AG08396 (cell line): ENCODE data around the gene TFPI2.

Source experiments
- DNase-seq: peaks from one replicate; pipeline ENCODE4 v3.0.0; 2012; ENCODE audit warnings: low spot score, mixed read lengths

The TFPI2 gene

DNA sequence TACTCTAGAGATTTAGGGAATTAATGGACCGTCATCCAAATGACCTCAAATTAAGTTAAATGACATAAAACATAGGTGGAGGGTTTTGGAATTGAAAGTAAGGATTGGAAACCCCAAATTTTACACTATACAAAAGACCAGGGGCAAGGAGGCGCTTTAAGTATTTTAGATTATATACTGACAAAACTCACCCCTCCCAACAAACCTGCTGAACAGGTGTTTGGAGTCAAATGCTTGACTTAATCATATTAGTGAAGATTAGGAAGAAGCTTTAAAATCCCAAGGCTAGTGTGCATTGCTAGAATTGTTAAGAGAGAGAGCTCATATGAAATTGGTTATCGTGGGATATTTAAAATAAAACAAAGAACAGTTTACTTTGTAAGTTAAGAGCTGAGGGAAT is 15.7 kb upstream of the TFPI2 start, which contains the start of gene GNGT1:
TSS of gene GNGT1 (plus strand) at position 301 of the 400 bp plus-strand sequence. CDS start 180 bp downstream, outside the sequence.
- DNase-seq = no peak

DNA sequence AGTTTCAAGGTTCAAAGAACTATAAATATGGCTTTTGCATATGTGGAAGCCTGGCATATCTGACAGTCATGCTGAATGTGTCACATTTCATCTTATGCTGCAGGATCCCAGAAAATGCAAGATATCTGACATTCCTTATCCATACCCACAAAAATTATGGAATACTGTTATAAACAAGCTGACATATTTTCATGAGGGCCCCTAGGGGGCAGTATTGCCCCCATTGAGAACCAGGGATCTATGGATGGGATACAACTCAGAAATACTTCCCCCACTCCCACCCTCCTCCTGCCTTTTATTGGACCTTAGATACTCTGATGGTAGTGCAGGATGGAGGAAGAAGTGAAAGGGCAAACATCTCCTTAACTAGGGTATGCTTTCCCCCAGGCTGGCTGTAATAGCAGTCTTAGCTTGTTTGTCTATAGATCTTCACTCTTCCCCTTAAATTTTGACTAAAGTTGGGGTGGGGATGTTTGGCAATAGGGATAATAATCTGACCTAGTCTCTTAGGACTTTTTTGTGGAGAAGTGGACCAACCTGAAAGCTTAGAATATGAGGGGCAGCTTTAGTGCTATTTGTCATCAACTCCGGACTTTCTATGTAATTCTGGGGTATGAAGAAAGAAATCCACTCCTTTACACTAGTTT is 12.3 kb upstream of the TFPI2 start:
- peak; percentile 38 for DNase-seq

DNA sequence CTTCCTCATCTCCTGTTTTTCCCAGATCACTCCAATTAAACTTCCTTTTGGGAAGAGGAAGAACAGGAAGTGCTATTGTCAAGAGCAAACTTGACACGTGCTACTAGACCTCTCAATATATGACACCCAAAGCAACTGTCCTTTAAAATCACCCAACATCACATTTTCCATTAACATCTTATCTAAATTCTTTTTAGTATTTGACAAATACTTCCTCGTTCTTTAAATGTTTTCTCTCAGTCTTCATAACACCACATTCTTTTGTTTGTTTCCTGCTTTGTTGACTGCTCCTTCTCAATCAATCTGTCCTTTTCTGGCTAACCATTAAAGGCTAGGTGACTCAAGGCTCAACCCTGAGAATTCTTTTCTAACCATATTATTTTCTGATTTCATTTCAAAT is 7.1 kb upstream of the TFPI2 start:
- no peak for DNase-seq

DNA sequence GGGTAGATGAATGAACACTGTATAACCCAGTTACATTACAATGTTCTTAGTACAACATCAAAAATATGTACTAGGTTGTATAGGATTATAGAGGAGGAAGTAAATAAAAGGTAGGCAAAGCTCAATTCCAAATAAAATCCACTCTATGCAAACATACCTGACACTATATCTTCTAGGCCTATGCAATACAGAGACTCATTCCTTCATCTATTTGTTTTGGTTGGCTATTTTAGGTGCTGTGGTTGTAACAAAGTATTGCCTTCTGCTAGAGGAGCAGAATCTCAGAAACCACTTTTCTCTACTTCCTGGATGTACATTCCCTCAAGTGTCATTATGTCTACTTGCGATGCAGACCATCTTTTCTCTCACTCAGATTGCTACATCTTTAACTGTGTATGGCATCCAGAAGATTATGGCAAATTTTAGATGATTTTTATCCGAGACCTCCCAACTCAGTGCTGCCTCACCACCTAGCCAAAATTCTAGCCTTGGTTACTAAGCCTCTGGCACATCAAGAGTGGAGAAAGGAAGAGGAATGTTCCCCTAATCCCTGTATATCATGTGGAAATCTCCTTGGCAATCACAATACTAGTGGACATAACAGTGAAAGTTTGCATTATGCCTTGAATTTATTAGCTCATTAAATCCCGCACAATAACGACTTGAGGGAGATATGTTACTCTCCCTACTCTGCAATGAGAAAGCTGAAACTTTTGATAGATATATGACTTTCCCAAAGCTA is 5.5 kb upstream of the TFPI2 start:
- DNase-seq = no peak

DNA sequence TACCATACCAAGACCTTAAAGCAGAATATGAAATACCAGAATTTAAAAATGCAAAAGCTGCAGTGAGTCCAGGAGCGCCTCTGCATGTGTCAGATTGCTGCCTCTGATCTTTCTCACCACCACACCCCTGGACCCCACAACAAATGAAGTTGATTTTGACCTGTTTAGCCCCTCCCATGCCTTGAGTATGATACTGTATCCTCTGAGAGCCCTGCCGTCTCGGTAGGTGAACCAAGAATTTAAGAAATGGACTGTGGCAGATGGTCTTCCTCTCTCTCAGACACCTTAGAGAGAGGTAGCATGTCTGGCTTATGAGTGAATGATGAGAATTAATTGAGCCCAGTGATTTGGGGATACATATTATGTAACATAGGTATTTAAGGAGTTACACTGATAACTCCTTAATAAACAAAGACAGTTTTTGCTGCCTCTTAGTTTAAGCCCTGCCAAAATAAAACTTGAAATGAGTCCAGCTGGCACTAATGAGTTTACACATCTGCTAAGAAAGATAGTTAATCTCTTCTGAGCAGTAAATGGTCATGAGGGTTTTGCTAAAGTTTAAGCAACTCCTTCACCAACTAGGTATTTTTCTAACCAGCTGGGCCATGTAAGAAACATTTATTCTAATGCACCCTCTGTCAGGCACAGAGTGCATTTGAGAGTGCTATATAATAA is 4.5 kb upstream of the TFPI2 start:
- no peak for DNase-seq

DNA sequence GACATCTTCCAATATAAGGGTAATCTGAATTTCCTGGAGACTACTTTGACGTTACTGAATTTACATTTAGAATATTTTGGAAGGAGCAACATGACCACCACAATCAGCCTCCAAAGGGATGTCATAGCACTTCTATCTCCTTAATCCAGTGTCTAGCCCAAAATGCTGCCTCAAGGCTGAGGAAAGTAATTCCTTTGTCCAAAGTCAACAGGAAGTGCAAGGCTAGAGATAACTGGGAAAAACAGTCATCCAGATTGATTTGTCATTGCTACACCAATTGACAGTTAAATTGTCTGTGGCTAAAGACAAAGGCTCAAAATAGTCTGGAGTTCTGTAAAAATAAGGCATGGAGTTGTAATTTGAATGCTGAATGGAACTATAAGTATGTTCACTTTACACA is 3.9 kb upstream of the TFPI2 start:
- DNase-seq = no peak

DNA sequence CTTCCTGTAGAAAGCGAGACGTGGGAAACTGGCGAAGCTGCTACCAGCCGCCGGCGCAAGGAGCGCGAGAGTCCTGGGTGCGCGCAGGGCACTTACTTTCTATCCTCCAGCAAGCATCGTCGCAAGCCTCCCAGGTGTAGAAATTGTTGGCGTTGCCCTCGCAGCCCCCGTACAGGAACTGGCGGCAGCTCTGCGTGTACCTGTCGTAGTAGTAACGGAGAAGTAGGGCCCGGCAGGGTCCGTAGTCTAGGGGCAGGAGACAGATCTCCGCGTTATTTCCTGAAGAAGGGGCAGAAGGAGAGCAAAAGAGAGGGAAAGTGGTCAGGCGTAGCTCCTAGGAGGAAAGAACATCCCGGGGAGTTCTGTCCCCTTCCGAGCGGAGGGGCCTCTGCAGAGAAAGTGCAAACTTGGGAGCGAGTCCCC is 501 bp downstream of the TFPI2 start:
- peak; percentile 30 for DNase-seq

DNA sequence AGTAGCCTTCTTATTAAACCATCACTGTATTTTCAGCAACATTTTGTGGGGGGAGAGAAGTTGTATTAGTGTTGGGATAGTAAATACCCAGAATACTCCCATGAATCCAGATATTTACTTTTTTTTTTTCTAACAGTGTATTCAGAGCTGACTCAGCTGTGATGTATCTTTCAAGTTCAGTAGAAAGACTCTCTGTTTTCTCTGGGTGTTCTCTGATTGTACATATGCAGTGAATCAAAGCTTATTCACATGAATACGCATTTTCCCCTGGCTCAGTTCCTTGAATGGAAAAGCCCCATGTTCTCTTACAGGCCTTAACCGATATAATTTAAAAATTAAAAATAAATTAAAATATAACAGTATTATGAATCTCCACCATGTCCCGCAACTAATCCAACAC is 1.3 kb downstream of the TFPI2 start:
- peak; percentile 45 for DNase-seq

DNA sequence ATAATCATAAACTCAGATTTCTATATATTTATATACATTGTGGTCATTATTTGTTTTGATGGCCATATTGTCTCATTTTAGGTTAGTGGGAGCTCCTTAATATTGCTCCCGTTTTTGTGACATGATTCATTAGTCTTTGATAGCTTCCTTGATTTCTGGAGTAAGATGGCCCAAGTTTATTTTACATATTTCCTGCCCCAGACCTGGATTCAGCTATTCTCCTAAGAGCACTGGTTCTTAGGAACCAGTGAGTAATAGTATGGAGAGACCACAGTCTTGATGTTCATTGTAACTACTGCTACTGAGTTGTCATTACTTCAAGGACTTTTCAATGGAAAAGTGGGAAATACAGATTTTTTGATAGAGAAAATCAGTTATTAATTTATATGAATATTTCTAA is 6.0 kb downstream of the TFPI2 start:
- DNase-seq = no peak

DNA sequence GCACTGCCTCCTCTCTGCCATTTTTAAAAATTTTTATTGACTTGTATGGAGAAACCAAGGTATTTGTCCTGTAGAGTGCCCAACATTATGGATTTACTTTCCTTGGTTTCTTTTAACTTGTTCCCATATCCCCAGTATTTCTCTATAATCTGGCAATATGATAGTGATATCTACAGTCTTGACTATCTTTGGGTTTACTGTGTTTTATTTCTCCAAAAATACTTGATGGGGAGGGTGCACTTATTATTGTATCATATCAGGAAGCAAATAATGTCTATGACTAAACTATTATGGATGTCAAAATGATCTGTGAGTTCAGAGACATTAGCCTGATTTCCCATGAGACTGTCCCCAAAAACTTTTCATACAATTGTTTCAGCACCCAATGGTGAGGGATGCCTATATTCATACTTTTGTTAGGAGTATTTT is 6.6 kb downstream of the TFPI2 start:
- no peak for DNase-seq

DNA sequence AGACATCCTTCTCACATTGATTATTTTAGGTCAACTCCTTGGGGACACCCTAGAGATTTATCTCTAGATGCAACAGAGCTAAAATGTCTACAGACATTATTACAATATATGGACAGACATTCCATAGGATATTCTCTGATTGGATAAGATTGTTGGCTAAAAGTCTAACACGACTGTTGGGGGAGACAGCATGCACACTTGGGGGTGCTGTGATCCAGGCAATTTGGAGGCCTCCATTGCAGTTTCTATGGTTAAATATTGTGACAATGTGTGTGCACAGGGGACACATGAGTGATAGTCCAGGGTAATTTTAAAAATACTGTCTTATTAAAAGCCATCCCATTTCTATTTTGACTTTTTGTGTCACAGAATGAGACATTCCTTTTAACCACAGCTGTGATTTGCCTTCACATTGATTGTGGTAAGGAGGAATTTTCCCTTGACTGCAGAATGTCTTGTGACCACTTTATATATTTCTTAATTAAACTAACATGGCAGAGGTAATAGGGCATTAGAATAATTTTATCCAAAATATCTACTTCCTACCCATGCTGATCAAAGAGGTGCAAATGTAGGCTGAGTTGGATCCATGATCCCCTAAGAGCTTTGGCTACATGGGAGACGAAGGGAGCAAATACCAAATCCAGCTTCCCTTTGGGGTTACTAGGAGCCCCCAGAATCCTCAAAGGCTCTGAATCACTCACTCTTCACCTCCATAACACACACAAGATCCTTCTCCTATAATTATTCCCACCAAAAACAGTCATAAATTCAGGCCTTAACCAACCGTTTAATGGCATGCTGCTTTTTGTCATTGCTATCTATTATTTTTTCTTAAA is 7.3 kb downstream of the TFPI2 start:
- no peak for DNase-seq

DNA sequence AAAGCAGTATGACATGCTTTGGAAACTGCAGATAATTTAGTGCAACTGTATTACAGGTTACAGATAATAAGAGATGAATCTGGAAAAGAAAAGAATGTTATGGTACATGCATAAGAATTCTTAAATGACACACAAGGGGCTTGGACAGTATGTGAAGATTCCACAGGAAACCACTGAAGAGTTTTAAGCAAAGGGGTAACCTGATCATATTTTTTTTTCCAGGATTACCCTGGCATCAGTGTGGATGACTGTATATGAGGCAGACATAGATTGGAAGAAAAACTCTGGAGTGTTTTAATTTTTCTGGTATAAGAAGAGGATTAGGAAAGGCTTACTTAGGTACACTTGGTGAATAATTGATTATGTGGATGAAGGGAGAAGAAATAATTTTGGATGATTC is 8.1 kb downstream of the TFPI2 start:
- no peak for DNase-seq

DNA sequence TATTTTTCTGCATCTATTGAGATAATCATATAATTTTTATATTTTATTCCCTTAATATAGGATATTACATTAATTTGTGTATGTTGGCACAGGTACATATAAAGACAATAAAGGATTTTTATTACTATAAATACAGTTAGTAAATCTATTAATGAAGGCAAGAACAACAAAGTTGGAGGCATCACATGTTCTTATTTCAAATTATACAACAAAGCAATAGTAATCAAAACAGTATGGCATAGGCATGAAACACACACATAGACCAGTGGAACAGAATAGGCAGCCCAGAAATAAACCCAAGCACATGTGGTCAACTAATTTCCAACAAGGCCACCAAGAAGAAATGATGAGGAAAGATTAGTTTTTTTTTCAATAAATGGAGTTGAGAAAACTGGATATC is 11.2 kb downstream of the TFPI2 start:
- DNase-seq = no peak

DNA sequence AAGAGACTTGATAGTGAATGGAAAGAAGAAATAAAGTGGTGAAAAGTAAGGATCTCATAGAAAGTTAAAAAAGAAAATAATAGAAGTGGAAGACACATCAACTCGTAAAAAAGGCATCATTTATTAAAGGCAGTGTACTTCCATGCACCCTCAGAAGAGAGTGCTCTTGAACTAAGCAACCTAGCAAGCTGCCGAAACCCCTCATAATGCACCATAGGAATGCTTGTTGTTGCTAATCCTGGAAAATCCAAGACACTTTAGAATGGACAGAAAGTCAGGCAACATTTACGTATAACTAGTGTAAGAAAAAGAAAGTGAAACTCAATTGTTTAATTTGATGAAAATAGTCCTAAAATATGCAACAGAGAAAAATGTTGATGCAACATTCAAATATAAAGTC is 12.8 kb downstream of the TFPI2 start:
- no peak for DNase-seq

DNA sequence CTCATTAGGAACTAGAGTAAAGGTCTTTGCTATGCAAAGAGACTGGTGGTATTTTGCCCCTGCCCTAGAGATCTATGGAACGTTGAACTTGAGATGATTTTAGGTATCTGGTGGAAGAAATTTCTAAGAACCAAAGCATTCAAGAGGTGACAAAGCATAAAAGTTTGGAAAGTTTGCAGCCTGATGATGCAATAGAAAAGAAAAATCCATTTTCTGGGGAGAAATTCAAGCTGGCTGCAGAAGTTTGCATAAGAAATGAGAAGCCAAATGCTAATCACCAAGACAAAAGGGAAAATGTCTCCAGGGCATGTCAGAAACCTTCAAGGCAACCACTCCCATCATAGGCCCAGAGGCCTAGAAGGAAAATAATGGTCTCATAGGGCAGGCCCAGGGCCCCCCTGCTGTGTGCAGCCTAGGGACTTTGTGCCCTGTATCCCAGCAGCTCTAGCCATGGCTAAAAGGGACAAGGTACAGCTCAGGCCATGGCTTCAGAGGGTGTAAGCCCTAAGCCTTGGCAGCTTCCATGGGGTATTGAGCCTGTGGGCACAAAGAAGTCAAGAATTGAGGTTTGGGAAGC is 16.5 kb downstream of the TFPI2 start:
- no peak for DNase-seq

DNA sequence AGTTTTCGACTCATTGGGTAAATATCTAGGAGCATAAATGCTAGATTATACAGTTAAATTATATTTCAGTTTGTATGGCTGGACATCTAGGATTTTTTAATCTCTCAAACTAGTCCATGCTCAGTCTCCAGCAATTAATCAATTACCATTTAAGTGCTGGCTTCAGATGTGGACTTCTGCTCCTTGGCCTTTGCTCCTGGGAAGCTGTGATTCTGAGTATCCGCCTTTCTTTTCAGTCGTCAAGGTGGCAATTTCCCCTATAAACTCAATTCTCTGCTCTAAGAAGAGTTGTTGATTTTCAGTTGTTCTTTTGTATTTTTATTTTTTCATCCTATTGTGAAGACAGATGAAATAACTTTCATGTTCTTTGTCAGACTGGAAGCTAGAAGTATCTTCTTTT is 23.7 kb downstream of the TFPI2 start:
- DNase-seq = no peak

DNA sequence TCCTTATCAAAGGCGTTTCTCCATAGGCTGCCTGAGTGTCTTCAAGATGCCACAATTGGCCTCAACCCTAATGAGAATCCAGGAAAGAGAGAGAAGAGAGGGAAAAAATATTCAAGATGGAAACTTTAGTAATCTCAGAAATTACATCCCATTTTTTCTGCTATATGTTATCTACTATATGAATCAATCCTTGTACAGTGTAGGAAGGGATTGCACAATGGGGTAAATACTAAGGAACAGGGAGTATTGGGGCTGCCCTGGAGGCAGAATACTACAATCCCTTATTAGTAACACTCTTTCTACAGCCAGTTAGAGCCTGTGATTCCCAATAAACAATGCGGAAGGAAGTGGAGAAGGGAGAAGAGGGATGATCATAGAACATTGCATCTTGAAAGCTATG is 27.9 kb downstream of the TFPI2 start:
- no peak for DNase-seq

DNA sequence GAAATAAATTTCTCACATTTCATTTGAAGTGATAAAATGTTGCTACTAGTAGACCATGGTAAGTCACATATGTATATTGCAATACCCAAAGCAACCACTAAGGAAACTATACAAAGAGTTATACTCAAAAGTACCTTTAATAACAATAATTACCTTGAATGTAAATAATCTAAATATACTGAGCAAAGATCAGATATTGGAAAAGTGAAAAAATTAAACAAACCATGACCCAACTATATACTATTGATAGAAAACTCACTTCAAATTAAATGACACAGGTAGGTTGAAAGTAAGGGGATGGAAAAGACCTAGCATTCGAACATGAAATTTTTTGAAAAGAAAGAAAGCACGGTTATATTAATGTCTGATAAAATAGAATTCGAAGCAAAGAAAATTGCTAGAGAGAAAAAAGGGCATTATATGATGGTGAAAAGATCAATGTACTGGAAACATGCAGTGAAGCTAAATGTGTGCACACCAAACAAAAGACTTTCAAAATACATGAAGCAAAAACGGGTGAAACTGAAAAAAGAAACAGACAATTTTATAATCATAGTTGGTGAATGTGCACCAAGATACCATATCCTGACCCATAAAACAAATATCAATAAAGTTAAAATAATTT is 29.1 kb downstream of the TFPI2 start:
- no peak for DNase-seq

DNA sequence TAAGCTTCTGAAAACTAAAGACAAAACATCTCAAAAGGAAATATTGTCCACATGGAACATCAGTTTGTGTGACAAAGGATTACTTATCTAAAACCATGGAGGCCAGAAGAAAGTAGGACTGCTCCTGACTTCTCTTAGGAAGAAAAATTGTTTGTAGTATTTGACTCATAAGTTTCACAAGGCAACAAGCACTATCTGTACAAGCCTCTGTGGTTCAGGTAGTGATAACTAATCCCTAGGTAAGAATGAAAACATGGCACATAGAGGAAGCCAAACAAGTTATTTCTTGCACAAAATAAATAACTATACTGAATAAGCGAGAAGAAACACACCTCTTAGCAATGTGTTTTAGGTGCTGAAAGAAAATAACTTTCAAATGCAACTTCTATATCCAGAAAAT is 30.3 kb downstream of the TFPI2 start:
- no peak for DNase-seq

DNA sequence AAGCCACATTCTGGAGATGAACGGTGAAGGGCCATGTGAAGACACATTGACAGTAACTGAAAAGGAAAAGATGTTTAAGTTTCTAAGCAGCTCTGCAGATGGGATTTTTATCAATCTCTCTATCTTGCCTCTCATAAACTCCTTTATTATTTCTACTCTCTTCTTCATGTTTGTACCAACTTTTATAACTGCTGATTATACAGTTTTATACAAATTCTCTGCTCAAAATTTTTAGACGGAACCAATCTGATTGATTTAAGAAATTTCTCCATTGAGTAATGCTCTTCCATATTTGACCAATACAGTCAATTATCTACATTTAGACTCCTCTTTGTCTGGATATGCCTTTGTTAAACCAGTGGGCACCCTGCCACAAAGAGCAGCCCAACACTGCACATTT is 31.7 kb downstream of the TFPI2 start:
- no peak for DNase-seq

DNA sequence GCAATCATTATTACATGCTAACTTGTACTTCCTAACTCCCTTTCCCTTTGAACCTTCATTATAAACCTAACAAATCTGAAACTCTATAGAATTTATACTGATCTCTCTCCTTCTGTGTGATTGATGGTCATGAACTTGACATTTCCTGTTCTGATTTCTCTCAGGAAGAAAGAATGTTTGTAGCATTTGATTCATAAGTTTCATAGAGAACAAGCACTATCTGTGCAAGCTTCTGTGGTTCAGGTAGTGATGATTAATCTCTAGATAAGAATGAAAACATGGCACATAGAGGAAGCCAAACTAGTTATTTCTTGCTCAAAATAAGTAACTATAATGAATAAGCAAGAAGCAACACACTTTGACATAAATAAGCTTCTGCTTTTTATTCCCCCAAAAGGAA is 34.2 kb downstream of the TFPI2 start:
- no peak for DNase-seq

DNA sequence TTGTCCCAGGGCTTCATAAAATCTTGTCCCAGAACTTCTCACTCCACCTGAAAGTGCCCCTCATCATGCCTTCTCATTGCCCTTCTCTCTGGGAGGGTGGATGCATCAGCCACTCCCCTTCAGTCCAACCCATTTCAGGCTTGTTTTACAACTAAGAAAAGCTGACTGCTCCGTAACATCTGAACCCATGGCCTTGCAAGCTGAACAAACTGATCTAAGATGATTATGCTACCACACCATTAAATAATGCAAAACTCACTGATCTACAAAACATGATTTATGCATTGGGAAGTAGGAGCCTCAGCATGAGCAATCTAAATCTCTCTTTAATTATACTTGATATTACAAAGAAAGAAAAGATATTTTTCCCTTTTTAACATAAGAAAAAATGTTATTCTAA is 34.8 kb downstream of the TFPI2 start:
- no peak for DNase-seq
